Tongue (tissue), 2 donors: ENCODE data around the gene PLCH1. TPM values are rescaled to one million over a fixed set of nuclear protein-coding genes. Genes with fewer than 3 reads are reported as not detected.

ENCODE experiments used
- DNase-seq: peaks from one replicate; pipeline ENCODE4 v3.0.0-alpha.2; 2015
- total RNA-seq: library from RNA; depleted of rRNA; stranded (reverse); fragments of >200 nt; gene quantifications from one replicate; pipeline ENCODE4 v1.2.3, GENCODE V29; 2014

The PLCH1 gene
- total RNA-seq, 1 donor from 2014 or later: 3.1 TPM

- DNase-seq: no peak
These were observed 61.5 kb downstream of the PLCH1 start for GRCh38 chr3:155683344-155683720.

GRCh38 chr3:155682426-155683343 is 62.2 kb downstream of the PLCH1 start:
- no peak for DNase-seq

GRCh38 chr3:155676252-155676981 is 68.5 kb downstream of the PLCH1 start:
- peak; percentile 76 for DNase-seq

- no peak for DNase-seq
These were observed 69.8 kb downstream of the PLCH1 start for GRCh38 chr3:155675094-155675493.

GRCh38 chr3:155673421-155673820 is 71.5 kb downstream of the PLCH1 start:
- peak; percentile 17 for DNase-seq

- no peak for DNase-seq
These were observed 74.5 kb downstream of the PLCH1 start for GRCh38 chr3:155670335-155670734.

GRCh38 chr3:155667988-155668387 is 76.9 kb downstream of the PLCH1 start:
- no peak for DNase-seq

- DNase-seq: peak; percentile 57
These were observed 79.8 kb downstream of the PLCH1 start for GRCh38 chr3:155664925-155665695.

- no peak for DNase-seq
These were observed 81.2 kb downstream of the PLCH1 start for GRCh38 chr3:155663467-155664212.

- no peak for DNase-seq
These were observed 83.1 kb downstream of the PLCH1 start for GRCh38 chr3:155661760-155662159.

GRCh38 chr3:155661042-155661441 is 83.8 kb downstream of the PLCH1 start:
- DNase-seq: no peak

GRCh38 chr3:155658671-155659261 is 86.1 kb downstream of the PLCH1 start:
- no peak for DNase-seq

GRCh38 chr3:155658006-155658405 is 86.9 kb downstream of the PLCH1 start:
- DNase-seq: no peak

GRCh38 chr3:155657161-155657560 is 87.7 kb downstream of the PLCH1 start:
- no peak for DNase-seq

- no peak for DNase-seq
These were observed 88.4 kb downstream of the PLCH1 start for GRCh38 chr3:155656466-155656865.

GRCh38 chr3:155651489-155652218 is 93.2 kb downstream of the PLCH1 start:
- DNase-seq: peak; percentile 65

- no peak for DNase-seq
These were observed 96.8 kb downstream of the PLCH1 start for GRCh38 chr3:155648013-155648591.

- DNase-seq: no peak
These were observed 97.7 kb downstream of the PLCH1 start for GRCh38 chr3:155647206-155647605.

- no peak for DNase-seq
These were observed 98.2 kb downstream of the PLCH1 start for GRCh38 chr3:155646669-155647068.

- DNase-seq: no peak
These were observed 98.7 kb downstream of the PLCH1 start for GRCh38 chr3:155646128-155646527.
